Measurements from ENCODE around the gene ATF6.

ATF6 gene

GRCh38 chr1:161720422-161720821 is 45.7 kb upstream of the ATF6 start:
- Histone ChIP-seq H3K27me3 (replicated peaks; ENCODE audit: insufficient read depth, low read length) (no peaks in the 10 kb centered on the region), H3K27ac (ENCODE audit: low read length) (no peak overlapping the region), H3K79me2 (ENCODE audit: low read length) (no peaks in the 10 kb centered on the region), H2AFZ (ENCODE audit: low read length) (no peak overlapping the region), H3K36me3 (replicated peaks; ENCODE audit: insufficient read depth, low read length) (no peaks in the 10 kb centered on the region), H3K9ac (ENCODE audit: low read length) (no peak overlapping the region), H3K9me2 (replicated peaks; ENCODE audit: insufficient read depth, low read length) (no peaks in the 10 kb centered on the region), H3K4me1 (ENCODE audit: low read length) (peaks cover 10% of the 10 kb centered on the region), H3F3A (ENCODE audit: insufficient read depth, low read length) (peaks cover 10% of the 10 kb centered on the region; the same call in 1 of the 2 replicates), H3K9me3 (replicated peaks; ENCODE audit: insufficient read depth, low read length) (no peaks in the 10 kb centered on the region), H3K4me2 (ENCODE audit: low read depth, low read length) (no peak overlapping the region), H4K20me1 (ENCODE audit: insufficient read depth, low read length) (no peaks in the 10 kb centered on the region), H3K4me3 (ENCODE audit: low read length) (no peak overlapping the region)
- TF ChIP-seq EZH2phosphoT487 (IDR thresholded peaks at IDR 0.05; ENCODE audit: low read length) (no peak), EZH2 (optimal IDR thresholded peaks at IDR 0.05; ENCODE audit: low read depth, low read length) (no peak), CTCF (IDR thresholded peaks at IDR 0.05; ENCODE audit: low read length) (no peak)
- no peak for DNase-seq

- Histone ChIP-seq H3K9me3 (replicated peaks; ENCODE audit: insufficient read depth, low read length) (no peaks in the 10 kb centered on the region), H3K9me2 (replicated peaks; ENCODE audit: insufficient read depth, low read length) (no peaks in the 10 kb centered on the region), H3K4me1 (ENCODE audit: low read length) (peaks cover 14% of the 10 kb centered on the region), H2AFZ (ENCODE audit: low read length) (no peak within 1 kb of the TSS), H3K4me2 (ENCODE audit: low read depth, low read length) (no peak within 1 kb of the TSS), H3K9ac (ENCODE audit: low read length) (no peak within 1 kb of the TSS), H4K20me1 (ENCODE audit: insufficient read depth, low read length) (no peaks in the 10 kb centered on the region), H3K27ac (ENCODE audit: low read length) (no peak within 1 kb of the TSS), H3K4me3 (ENCODE audit: low read length) (no peak within 1 kb of the TSS), H3F3A (ENCODE audit: insufficient read depth, low read length) (peaks cover 13% of the 10 kb centered on the region; the same call in 1 of the 2 replicates), H3K79me2 (ENCODE audit: low read length) (no peaks in the 10 kb centered on the region), H3K27me3 (replicated peaks; ENCODE audit: insufficient read depth, low read length) (peaks cover 5% of the 10 kb centered on the region; the same call in 1 of the 2 replicates), H3K36me3 (replicated peaks; ENCODE audit: insufficient read depth, low read length) (no peaks in the 10 kb centered on the region)
- no peak for TF ChIP-seq EZH2 (optimal IDR thresholded peaks at IDR 0.05; ENCODE audit: low read depth, low read length)
- no peak for TF ChIP-seq CTCF (IDR thresholded peaks at IDR 0.05; ENCODE audit: low read length)
- TF ChIP-seq EZH2phosphoT487 (IDR thresholded peaks at IDR 0.05; ENCODE audit: low read length) = no peak
- no peak for DNase-seq
Observed at GRCh38 chr1:161720956-161721737, 45.0 kb upstream of the ATF6 start, which contains the start of gene FCRLB. TSS of gene FCRLB (plus strand) at chr1:161721544. CDS start at chr1:161722673, 1,129 bp downstream.

DNA sequence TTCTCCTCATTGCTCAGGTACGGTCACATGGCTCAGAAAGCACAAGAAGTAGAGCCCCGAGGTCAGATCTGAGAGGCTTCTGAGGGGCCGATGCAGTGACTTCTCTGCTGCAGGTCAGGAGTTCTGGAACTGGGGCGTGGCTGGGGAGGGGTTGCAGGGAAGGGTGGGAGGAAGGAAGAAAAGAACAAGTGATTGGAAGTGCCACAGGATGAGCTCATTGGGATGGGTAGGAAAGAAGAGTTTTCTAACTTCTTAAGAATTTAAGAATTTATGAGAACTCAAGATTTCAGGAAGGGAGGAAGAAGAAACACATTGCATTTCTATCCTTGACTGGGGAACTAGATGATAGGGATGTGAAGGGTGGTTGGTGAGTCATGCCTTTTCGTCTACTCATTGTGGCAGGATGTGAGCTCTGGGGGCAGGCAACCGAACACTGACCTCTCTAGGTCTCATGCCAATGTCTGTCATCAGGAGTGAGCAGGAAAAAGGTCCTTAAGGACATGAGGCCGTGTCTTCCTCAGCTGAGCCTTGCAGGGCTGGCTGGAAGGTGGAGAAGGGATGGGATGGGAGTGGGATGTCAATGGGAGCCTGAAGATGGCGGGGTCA is 44.3 kb upstream of the ATF6 start:
- peaks cover 19% of the 10 kb centered on the region; the same call in 1 of the 2 replicates for H3F3A ChIP-seq (ENCODE audit: insufficient read depth, low read length)
- no peak for DNase-seq
- peaks cover 6% of the 10 kb centered on the region; the same call in 1 of the 2 replicates for H3K27me3 ChIP-seq (replicated peaks; ENCODE audit: insufficient read depth, low read length)
- H3K4me3 ChIP-seq (ENCODE audit: low read length) = no peak overlapping the region
- no peaks in the 10 kb centered on the region for H3K36me3 ChIP-seq (replicated peaks; ENCODE audit: insufficient read depth, low read length)
- H3K4me1 ChIP-seq (ENCODE audit: low read length) = peaks cover 14% of the 10 kb centered on the region
- H2AFZ ChIP-seq (ENCODE audit: low read length) = no peak overlapping the region
- no peak overlapping the region for H3K4me2 ChIP-seq (ENCODE audit: low read depth, low read length)
- no peaks in the 10 kb centered on the region for H3K9me2 ChIP-seq (replicated peaks; ENCODE audit: insufficient read depth, low read length)
- H3K9ac ChIP-seq (ENCODE audit: low read length) = no peak overlapping the region
- no peaks in the 10 kb centered on the region for H3K79me2 ChIP-seq (ENCODE audit: low read length)
- no peak overlapping the region for H3K27ac ChIP-seq (ENCODE audit: low read length)
- TF ChIP-seq EZH2 (optimal IDR thresholded peaks at IDR 0.05; ENCODE audit: low read depth, low read length) (no peak), EZH2phosphoT487 (IDR thresholded peaks at IDR 0.05; ENCODE audit: low read length) (no peak), CTCF (IDR thresholded peaks at IDR 0.05; ENCODE audit: low read length) (no peak)
- no peaks in the 10 kb centered on the region for H3K9me3 ChIP-seq (replicated peaks; ENCODE audit: insufficient read depth, low read length)
- no peaks in the 10 kb centered on the region for H4K20me1 ChIP-seq (ENCODE audit: insufficient read depth, low read length)

All from MM.1S (cell line).